CD4-positive, CD25-positive, alpha-beta regulatory T cell (primary cell): ENCODE measurements around the gene ADIRF. TPM values are rescaled to one million over a fixed set of nuclear protein-coding genes. Genes with fewer than 3 reads are reported as not detected.
"Not testable (repeated sequence)": the region's sequence is repeated elsewhere in the genome, so short reads cannot be mapped to it uniquely, and the experiment has no call there.

Experiments
- ATAC-seq, 2 donors: fragments of 150-1000 bp; cut with Tn5 transposase; one replicate each; pipeline ENCODE4 v1.10.0; 2021; ENCODE audit warnings: low read depth in 2 of 2, moderate number of reproducible peaks in 2 of 2, moderate library complexity in 1 of 2
- DNase-seq, 3 donors: peaks; one replicate each; pipeline versions ENCODE4 v3.0.0 to v3.0.0-alpha.2; 2012 to 2022; ENCODE audit warnings: mixed read lengths in 1 of 3
- H3K27ac ChIP-seq: one replicate; pipeline ENCODE4 v1.7.0; 2013; ENCODE audit warnings: mild to moderate bottlenecking, low read length; ENCODE audit not compliant: insufficient read depth, poor library complexity, severe bottlenecking
- H3K27me3 ChIP-seq: one replicate; pipeline ENCODE4 v1.7.0; 2013; ENCODE audit warnings: low read length; ENCODE audit not compliant: control insufficient read depth, insufficient read depth
- H3K36me3 ChIP-seq: one replicate; pipeline ENCODE4 v1.7.0; 2013; ENCODE audit warnings: mild to moderate bottlenecking, low read length, moderate library complexity; ENCODE audit not compliant: control insufficient read depth, insufficient read depth
- H3K4me1 ChIP-seq: 2 replicates; pipeline ENCODE4 v1.7.0; 2013; ENCODE audit warnings: mild to moderate bottlenecking, low read length; ENCODE audit not compliant: insufficient read depth, control insufficient read depth, poor library complexity, severe bottlenecking
- H3K4me3 ChIP-seq: one replicate; pipeline ENCODE4 v1.7.0; 2013; ENCODE audit warnings: low read depth, mild to moderate bottlenecking, low read length, moderate library complexity
- H3K9me3 ChIP-seq, 2 experiments: 1 replicate in 1 of 2; 2 replicates in 1 of 2; pipeline ENCODE4 v1.7.0; 2013; ENCODE audit warnings: low read length in 2 of 2, mild to moderate bottlenecking in 1 of 2, moderate library complexity in 1 of 2; ENCODE audit not compliant: control insufficient read depth in 2 of 2
- H3K27ac Mint-ChIP-seq, 3 donors: one replicate each; pipeline ENCODE4 v1.8.0; 2020 to 2022; ENCODE audit warnings: mild to moderate bottlenecking in 3 of 3, mixed read lengths in 3 of 3, moderate library complexity in 2 of 3
- H3K27me3 Mint-ChIP-seq: one replicate; pipeline ENCODE4 v1.8.0; 2022; ENCODE audit warnings: mild to moderate bottlenecking, mixed read lengths
- H3K36me3 Mint-ChIP-seq: one replicate; pipeline ENCODE4 v1.8.0; 2020; ENCODE audit warnings: mixed read lengths
- H3K4me1 Mint-ChIP-seq, 4 donors: one replicate each; pipeline ENCODE4 v1.8.0; 2020 to 2022; ENCODE audit warnings: mixed read lengths in 4 of 4, mild to moderate bottlenecking in 1 of 4
- H3K4me3 Mint-ChIP-seq, 4 donors: one replicate each; pipeline ENCODE4 v1.8.0; 2020 to 2022; ENCODE audit warnings: mild to moderate bottlenecking in 4 of 4, mixed read lengths in 4 of 4, moderate library complexity in 3 of 4
- H3K9me3 Mint-ChIP-seq, 7 donors: one replicate each; pipeline ENCODE4 v1.8.0; 2020 to 2022; ENCODE audit warnings: mixed read lengths in 7 of 7, mild to moderate bottlenecking in 3 of 7, moderate library complexity in 2 of 7
- polyA plus RNA-seq, 4 donors: library from polyadenylated mRNA; unstranded; fragments of 300-500 nt; fragmentation: Illumina TruSeq; gene quantifications; one replicate each; pipeline ENCODE4 v1.2.3, GENCODE V29; 2021
- total RNA-seq: library from RNA; stranded (reverse); gene quantifications from one replicate; pipeline ENCODE4 v1.2.3, GENCODE V29; 2022

ADIRF gene
- total and polyA plus RNA-seq, 5 donors from 2014 or later, result 0.42 to 0.65 TPM; not detected in 3

- not testable (repeated sequence) for H3K4me3 ChIP-seq, H3K36me3 ChIP-seq, H3K36me3 Mint-ChIP-seq, H3K9me3 ChIP-seq, DNase-seq, H3K27me3 ChIP-seq, H3K4me1 ChIP-seq, H3K4me3 Mint-ChIP-seq, H3K9me3 Mint-ChIP-seq, H3K4me1 Mint-ChIP-seq, ATAC-seq, H3K27ac Mint-ChIP-seq, H3K27ac ChIP-seq
- peaks cover 13% of the 10 kb centered on the region for H3K27me3 Mint-ChIP-seq
Measured at GRCh38 chr10:86999802-87000403, 31.6 kb downstream of the ADIRF start.

GRCh38 chr10:87000491-87000890 lies 32.2 kb downstream of the ADIRF start:
- H3K4me1 Mint-ChIP-seq, result no peaks in the 10 kb centered on the region
- no peaks in the 10 kb centered on the region for H3K36me3 Mint-ChIP-seq
- no peaks in the 10 kb centered on the region for H3K4me1 ChIP-seq
- no peaks in the 10 kb centered on the region for H3K9me3 ChIP-seq
- H3K27me3 Mint-ChIP-seq, result peaks cover 13% of the 10 kb centered on the region
- no peak for DNase-seq
- ATAC-seq, result no peak
- no peak overlapping the region for H3K4me3 ChIP-seq
- H3K4me3 Mint-ChIP-seq, result no peak overlapping the region
- no peaks in the 10 kb centered on the region for H3K36me3 ChIP-seq
- no peak overlapping the region for H3K27ac ChIP-seq
- H3K27ac Mint-ChIP-seq, result no peak overlapping the region
- H3K9me3 Mint-ChIP-seq, result no peaks in the 10 kb centered on the region
- no peaks in the 10 kb centered on the region for H3K27me3 ChIP-seq

GRCh38 chr10:87007124-87007523 lies 38.8 kb downstream of the ADIRF start:
- not testable (repeated sequence) for H3K27me3 ChIP-seq, H3K36me3 ChIP-seq, H3K4me3 Mint-ChIP-seq, ATAC-seq, H3K27me3 Mint-ChIP-seq, H3K4me1 Mint-ChIP-seq, H3K27ac ChIP-seq, H3K4me3 ChIP-seq, H3K4me1 ChIP-seq, DNase-seq, H3K9me3 ChIP-seq, H3K36me3 Mint-ChIP-seq, H3K9me3 Mint-ChIP-seq, H3K27ac Mint-ChIP-seq

- not testable (repeated sequence) for H3K4me3 Mint-ChIP-seq, DNase-seq, H3K27me3 Mint-ChIP-seq, H3K4me3 ChIP-seq, H3K9me3 Mint-ChIP-seq, H3K36me3 ChIP-seq, H3K4me1 Mint-ChIP-seq, H3K27me3 ChIP-seq, H3K4me1 ChIP-seq, H3K36me3 Mint-ChIP-seq, ATAC-seq, H3K27ac ChIP-seq, H3K27ac Mint-ChIP-seq, H3K9me3 ChIP-seq
Measured at GRCh38 chr10:87007674-87008073, 39.4 kb downstream of the ADIRF start.

- not testable (repeated sequence) for H3K9me3 ChIP-seq
Measured at GRCh38 chr10:87008303-87008702, 40.0 kb downstream of the ADIRF start.

GRCh38 chr10:87009134-87009696 lies 40.9 kb downstream of the ADIRF start:
- H3K9me3 Mint-ChIP-seq, H3K27ac Mint-ChIP-seq, H3K4me1 Mint-ChIP-seq, H3K27ac ChIP-seq, H3K4me3 ChIP-seq, H3K4me1 ChIP-seq, H3K9me3 ChIP-seq, H3K27me3 Mint-ChIP-seq, H3K27me3 ChIP-seq, ATAC-seq, H3K36me3 Mint-ChIP-seq, H3K4me3 Mint-ChIP-seq, H3K36me3 ChIP-seq, DNase-seq: not testable (repeated sequence)

More at GRCh38 chr10:87008303-87008702, 40.0 kb downstream of the ADIRF start:
- not testable (repeated sequence) for H3K27ac ChIP-seq, H3K4me1 Mint-ChIP-seq, H3K4me1 ChIP-seq, H3K27me3 Mint-ChIP-seq, H3K4me3 Mint-ChIP-seq, H3K36me3 ChIP-seq, H3K36me3 Mint-ChIP-seq, H3K4me3 ChIP-seq, H3K27me3 ChIP-seq, ATAC-seq, H3K9me3 Mint-ChIP-seq, H3K27ac Mint-ChIP-seq, DNase-seq

GRCh38 chr10:87013528-87013927 lies 45.2 kb downstream of the ADIRF start:
- H3K9me3 Mint-ChIP-seq, H3K4me1 Mint-ChIP-seq, ATAC-seq, H3K36me3 ChIP-seq, H3K36me3 Mint-ChIP-seq, H3K27ac Mint-ChIP-seq, DNase-seq, H3K4me3 Mint-ChIP-seq, H3K4me1 ChIP-seq, H3K27ac ChIP-seq, H3K27me3 ChIP-seq, H3K27me3 Mint-ChIP-seq, H3K4me3 ChIP-seq, H3K9me3 ChIP-seq: not testable (repeated sequence)

GRCh38 chr10:87014986-87015716 lies 46.9 kb downstream of the ADIRF start:
- H3K9me3 ChIP-seq, H3K27ac ChIP-seq, H3K4me1 Mint-ChIP-seq, H3K4me1 ChIP-seq, H3K36me3 Mint-ChIP-seq, H3K9me3 Mint-ChIP-seq, H3K27me3 Mint-ChIP-seq, ATAC-seq, H3K4me3 ChIP-seq, H3K27ac Mint-ChIP-seq, H3K27me3 ChIP-seq, H3K36me3 ChIP-seq, H3K4me3 Mint-ChIP-seq, DNase-seq: not testable (repeated sequence)
